Measurements from ENCODE around the gene BTRC.

BTRC gene

GRCh38 chr10:101441541-101442455 lies 87.8 kb downstream of the BTRC start:
- TF ChIP-seq, protein P1, sequence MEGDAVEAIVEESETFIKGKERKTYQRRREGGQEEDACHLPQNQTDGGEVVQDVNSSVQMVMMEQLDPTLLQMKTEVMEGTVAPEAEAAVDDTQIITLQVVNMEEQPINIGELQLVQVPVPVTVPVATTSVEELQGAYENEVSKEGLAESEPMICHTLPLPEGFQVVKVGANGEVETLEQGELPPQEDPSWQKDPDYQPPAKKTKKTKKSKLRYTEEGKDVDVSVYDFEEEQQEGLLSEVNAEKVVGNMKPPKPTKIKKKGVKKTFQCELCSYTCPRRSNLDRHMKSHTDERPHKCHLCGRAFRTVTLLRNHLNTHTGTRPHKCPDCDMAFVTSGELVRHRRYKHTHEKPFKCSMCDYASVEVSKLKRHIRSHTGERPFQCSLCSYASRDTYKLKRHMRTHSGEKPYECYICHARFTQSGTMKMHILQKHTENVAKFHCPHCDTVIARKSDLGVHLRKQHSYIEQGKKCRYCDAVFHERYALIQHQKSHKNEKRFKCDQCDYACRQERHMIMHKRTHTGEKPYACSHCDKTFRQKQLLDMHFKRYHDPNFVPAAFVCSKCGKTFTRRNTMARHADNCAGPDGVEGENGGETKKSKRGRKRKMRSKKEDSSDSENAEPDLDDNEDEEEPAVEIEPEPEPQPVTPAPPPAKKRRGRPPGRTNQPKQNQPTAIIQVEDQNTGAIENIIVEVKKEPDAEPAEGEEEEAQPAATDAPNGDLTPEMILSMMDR (IDR thresholded peaks at IDR 0.05), result peak; percentile 19
- no peak overlapping the region for H3K4me3 ChIP-seq
- DNase-seq (ENCODE audit: low spot score), result no peak
- no peak overlapping the region for H3K27ac ChIP-seq

GRCh38 chr10:101442456-101442800 lies 88.5 kb downstream of the BTRC start:
- Histone ChIP-seq H3K27ac (no peak overlapping the region), H3K4me3 (no peak overlapping the region)
- no peak for DNase-seq (ENCODE audit: low spot score)
- TF ChIP-seq, protein P1 (IDR thresholded peaks at IDR 0.05), result no peak

DNA sequence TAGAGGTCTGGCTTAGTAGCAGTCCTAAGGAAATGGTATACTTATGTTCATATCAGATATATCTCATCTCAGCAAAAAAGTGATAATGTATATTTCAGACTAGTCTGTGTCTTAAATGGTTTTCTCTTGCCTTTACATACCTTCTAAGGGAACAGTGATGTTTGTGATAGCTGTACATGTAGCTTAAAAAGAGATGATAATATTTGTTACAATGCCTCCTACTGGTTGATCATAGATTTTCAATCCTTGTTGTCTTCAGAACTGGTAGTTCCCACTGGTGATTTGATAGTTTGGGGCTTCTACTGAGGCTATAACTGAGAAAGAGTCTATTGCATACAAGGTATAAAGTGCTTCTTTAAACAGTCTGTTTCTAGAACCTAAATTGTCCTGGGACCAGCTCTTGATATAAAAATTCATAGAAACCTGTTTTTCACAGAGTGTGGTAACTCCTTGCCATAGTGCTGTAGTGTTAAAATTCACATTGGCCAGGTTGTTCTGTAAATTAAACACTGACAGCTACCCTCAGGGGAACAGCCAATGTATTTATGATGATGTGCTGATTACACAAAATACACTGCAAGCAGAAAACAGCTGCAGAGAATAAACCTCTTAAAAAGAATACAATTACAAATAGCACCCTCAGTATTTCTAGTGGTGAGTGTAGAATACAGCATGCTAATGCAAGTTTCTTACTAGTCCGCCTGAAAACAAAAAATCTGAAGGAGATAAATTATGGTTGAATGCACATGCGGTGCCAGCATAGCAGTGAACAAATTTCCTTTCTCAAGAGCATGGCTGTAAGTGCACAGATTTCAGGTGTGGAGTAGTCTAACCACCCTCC lies 90.3 kb downstream of the BTRC start:
- no peak overlapping the region for H3K27ac ChIP-seq
- no peak for DNase-seq (ENCODE audit: low spot score)
- TF ChIP-seq, protein P1 (IDR thresholded peaks at IDR 0.05), result no peak
- H3K4me3 ChIP-seq, result no peak overlapping the region

GRCh38 chr10:101446071-101446470 lies 92.1 kb downstream of the BTRC start:
- TF ChIP-seq, protein P1 (IDR thresholded peaks at IDR 0.05), result no peak
- DNase-seq (ENCODE audit: low spot score), result no peak
- Histone ChIP-seq H3K4me3 (no peak overlapping the region), H3K27ac (no peak overlapping the region)

GRCh38 chr10:101446947-101447346 lies 93.0 kb downstream of the BTRC start:
- no peak overlapping the region for H3K27ac ChIP-seq
- TF ChIP-seq, protein P1 (IDR thresholded peaks at IDR 0.05), result no peak
- no peak for DNase-seq (ENCODE audit: low spot score)
- H3K4me3 ChIP-seq, result no peak overlapping the region

GRCh38 chr10:101447477-101447876 lies 93.5 kb downstream of the BTRC start:
- no peak overlapping the region for H3K4me3 ChIP-seq
- DNase-seq (ENCODE audit: low spot score), result no peak
- TF ChIP-seq, protein P1 (IDR thresholded peaks at IDR 0.05), result no peak
- H3K27ac ChIP-seq, result no peak overlapping the region

Measured in coronary artery (tissue), 2 donors.